Measurements from ENCODE around the gene RAB7A. TPM values are rescaled to one million over a fixed set of nuclear protein-coding genes. Genes with fewer than 3 reads are reported as not detected.
A peak's percentile ranks its signal among the peaks of the same experiment; 100 is the strongest.

Gene RAB7A
- total RNA-seq, 2 donors from 2014 or later, result 283 to 314 TPM

GRCh38 chr3:128844502-128844901 lies 118.5 kb downstream of the RAB7A start:
- DNase-seq (ENCODE audit: low spot score in 2 of 2), result no peak
- ATAC-seq, result no peak
- H3K36me3 Mint-ChIP-seq, result no peaks in the 10 kb centered on the region
- no peak overlapping the region for H3K27ac Mint-ChIP-seq
- no peaks in the 10 kb centered on the region for H3K9me3 Mint-ChIP-seq

GRCh38 chr3:128845119-128845777 lies 119.3 kb downstream of the RAB7A start:
- ATAC-seq (no peak), DNase-seq (ENCODE audit: low spot score in 2 of 2) (no peak)
- H3K9me3 Mint-ChIP-seq, result no peaks in the 10 kb centered on the region
- H3K36me3 Mint-ChIP-seq, result no peaks in the 10 kb centered on the region
- H3K27ac Mint-ChIP-seq, result peak overlapping the region; percentile 16 to 45

- Mint-ChIP-seq H3K36me3 (no peaks in the 10 kb centered on the region), H3K27ac (peak overlapping the region; percentile 75 to 84), H3K9me3 (no peaks in the 10 kb centered on the region)
- DNase-seq (ENCODE audit: low spot score in 2 of 2) (peak; percentile 84 to 85), ATAC-seq (peak; percentile 89)
Observed at GRCh38 chr3:128845778-128846485, 119.9 kb downstream of the RAB7A start.

- Mint-ChIP-seq H3K9me3 (no peaks in the 10 kb centered on the region), H3K27ac (peak overlapping the region; percentile 75 to 84), H3K36me3 (no peaks in the 10 kb centered on the region)
- peak; percentile 29 to 55 for ATAC-seq
- DNase-seq (ENCODE audit: low spot score in 2 of 2), result no peak
Observed at GRCh38 chr3:128846486-128846891, 120.5 kb downstream of the RAB7A start.

- H3K27ac Mint-ChIP-seq, result no peak overlapping the region
- H3K9me3 Mint-ChIP-seq, result no peaks in the 10 kb centered on the region
- no peak for ATAC-seq
- no peaks in the 10 kb centered on the region for H3K36me3 Mint-ChIP-seq
- DNase-seq (ENCODE audit: low spot score in 2 of 2), result no peak
Observed at GRCh38 chr3:128847666-128848370, 121.8 kb downstream of the RAB7A start.

- ATAC-seq (no peak), DNase-seq (ENCODE audit: low spot score in 2 of 2) (no peak)
- H3K27ac Mint-ChIP-seq, result no peak overlapping the region
- peaks cover under 1 to 2% of the 10 kb centered on the region in 2 donors for H3K9me3 Mint-ChIP-seq
- H3K36me3 Mint-ChIP-seq, result peaks cover 4 to 8% of the 10 kb centered on the region in 2 donors
Observed at GRCh38 chr3:128848936-128849335, 123.0 kb downstream of the RAB7A start.

- H3K36me3 Mint-ChIP-seq, result peaks cover 11 to 19% of the 10 kb centered on the region in 2 donors
- H3K27ac Mint-ChIP-seq, result peak overlapping the region in 1 of 2 donors; percentile 9
- H3K9me3 Mint-ChIP-seq, result peaks cover 5 to 13% of the 10 kb centered on the region in 2 donors
- DNase-seq (ENCODE audit: low spot score in 2 of 2) (no peak), ATAC-seq (no peak)
Observed at GRCh38 chr3:128849911-128850455, 124.0 kb downstream of the RAB7A start.

GRCh38 chr3:128850544-128850943 lies 124.6 kb downstream of the RAB7A start:
- Mint-ChIP-seq H3K36me3 (peaks cover 11 to 23% of the 10 kb centered on the region in 2 donors), H3K9me3 (peaks cover 5 to 17% of the 10 kb centered on the region in 2 donors), H3K27ac (peak overlapping the region in 1 of 2 donors; percentile 9)
- ATAC-seq (no peak), DNase-seq (ENCODE audit: low spot score in 2 of 2) (no peak)

GRCh38 chr3:128851601-128852000 lies 125.6 kb downstream of the RAB7A start:
- peaks cover 5 to 17% of the 10 kb centered on the region in 2 donors for H3K9me3 Mint-ChIP-seq
- DNase-seq (ENCODE audit: low spot score in 2 of 2), result no peak
- peaks cover 11 to 23% of the 10 kb centered on the region in 2 donors for H3K36me3 Mint-ChIP-seq
- no peak for ATAC-seq
- H3K27ac Mint-ChIP-seq, result no peak overlapping the region

- H3K36me3 Mint-ChIP-seq, result peaks cover 19 to 42% of the 10 kb centered on the region in 2 donors
- DNase-seq (ENCODE audit: low spot score in 2 of 2) (no peak), ATAC-seq (no peak)
- peaks cover 17 to 33% of the 10 kb centered on the region in 2 donors for H3K9me3 Mint-ChIP-seq
- no peak overlapping the region for H3K27ac Mint-ChIP-seq
Observed at GRCh38 chr3:128853826-128854225, 127.8 kb downstream of the RAB7A start.

- peaks cover 26 to 48% of the 10 kb centered on the region in 2 donors for H3K36me3 Mint-ChIP-seq
- H3K9me3 Mint-ChIP-seq, result peaks cover 20 to 39% of the 10 kb centered on the region in 2 donors
- no peak for ATAC-seq
- H3K27ac Mint-ChIP-seq, result no peak overlapping the region
- no peak for DNase-seq (ENCODE audit: low spot score in 2 of 2)
Observed at GRCh38 chr3:128854475-128854874, 128.5 kb downstream of the RAB7A start.

GRCh38 chr3:128855569-128855968 lies 129.6 kb downstream of the RAB7A start:
- no peak overlapping the region for H3K27ac Mint-ChIP-seq
- peaks cover 26 to 50% of the 10 kb centered on the region in 2 donors for H3K9me3 Mint-ChIP-seq
- no peak for DNase-seq (ENCODE audit: low spot score in 2 of 2)
- H3K36me3 Mint-ChIP-seq, result peaks cover 37 to 58% of the 10 kb centered on the region in 2 donors
- no peak for ATAC-seq

GRCh38 chr3:128858167-128858566 lies 132.2 kb downstream of the RAB7A start:
- DNase-seq (ENCODE audit: low spot score in 2 of 2) (no peak), ATAC-seq (no peak)
- peaks cover 47 to 69% of the 10 kb centered on the region in 2 donors for H3K36me3 Mint-ChIP-seq
- H3K27ac Mint-ChIP-seq, result peak overlapping the region in 1 of 2 donors; percentile 20
- H3K9me3 Mint-ChIP-seq, result peaks cover 36 to 57% of the 10 kb centered on the region in 2 donors

GRCh38 chr3:128859630-128860029 lies 133.6 kb downstream of the RAB7A start:
- no peak for DNase-seq (ENCODE audit: low spot score in 2 of 2)
- ATAC-seq, result no peak
- Mint-ChIP-seq H3K36me3 (peaks cover 36 to 55% of the 10 kb centered on the region in 2 donors), H3K27ac (no peak overlapping the region), H3K9me3 (peaks cover 32 to 47% of the 10 kb centered on the region in 2 donors)

- Mint-ChIP-seq H3K36me3 (peaks cover 35 to 47% of the 10 kb centered on the region in 2 donors), H3K27ac (no peak overlapping the region), H3K9me3 (peaks cover 32 to 40% of the 10 kb centered on the region in 2 donors)
- DNase-seq (ENCODE audit: low spot score in 2 of 2), result no peak
- ATAC-seq, result no peak
Observed at GRCh38 chr3:128861491-128861890, 135.5 kb downstream of the RAB7A start.

GRCh38 chr3:128863560-128863959 lies 137.6 kb downstream of the RAB7A start:
- ATAC-seq (peak in 1 of 2 donors; percentile 45), DNase-seq (ENCODE audit: low spot score in 2 of 2) (peak in 1 of 2 donors; percentile 30)
- no peak overlapping the region for H3K27ac Mint-ChIP-seq
- H3K36me3 Mint-ChIP-seq, result peaks cover 30 to 31% of the 10 kb centered on the region in 2 donors
- H3K9me3 Mint-ChIP-seq, result peaks cover 21 to 27% of the 10 kb centered on the region in 2 donors
